ENCODE data around the gene RBFOX2.

GRCh38 chr22:35921777-35922176, 106.8 kb downstream of the RBFOX2 start:
- TF ChIP-seq BHLHE40 (IDR thresholded peaks at IDR 0.05; ENCODE audit: low read depth, low read length) (no peak), POLR2A (IDR thresholded peaks at IDR 0.05; ENCODE audit: low read length) (no peak), JUNB (IDR thresholded peaks at IDR 0.05) (no peak), CBX2 (IDR thresholded peaks at IDR 0.05; ENCODE audit: borderline replicate concordance, low read depth) (no peak)
